Sigmoid colon (tissue), 7 donors: ENCODE measurements around the gene PINK1. TPM values are rescaled to one million over a fixed set of nuclear protein-coding genes. Genes with fewer than 3 reads are reported as not detected.

ENCODE experiments used
- DNase-seq: peaks from one replicate; pipeline ENCODE4 v3.0.0-alpha.2; 2019
- H3K27ac ChIP-seq, 4 donors: fragments of 200-600 bp; sonication (generic); one replicate each; pipeline ENCODE4 v1.5.1; 2016 to 2019; ENCODE audit warnings: mild to moderate bottlenecking in 1 of 4
- H3K27me3 ChIP-seq, 3 donors: fragments of 200-600 bp; sonication (generic); one replicate each; pipeline ENCODE4 v1.5.1; 2019; ENCODE audit warnings: mild to moderate bottlenecking in 1 of 3
- H3K36me3 ChIP-seq, 4 donors: fragments of 200-600 bp; sonication (generic); one replicate each; pipeline ENCODE4 v1.5.1; 2016 to 2019
- H3K4me1 ChIP-seq, 4 donors: fragments of 200-600 bp; sonication (generic); one replicate each; pipeline ENCODE4 v1.5.1; 2017 to 2019
- H3K4me3 ChIP-seq, 4 donors: fragments of 200-600 bp; sonication (generic); one replicate each; pipeline ENCODE4 v1.5.1; 2017 to 2019; ENCODE audit warnings: mild to moderate bottlenecking in 2 of 4, moderate library complexity in 1 of 4
- H3K9me3 ChIP-seq, 4 donors: fragments of 200-600 bp in 3 of 4; sonication (generic) in 3 of 4; one replicate each; pipeline versions ENCODE4 v1.5.1 to v1.6.1; 2013 to 2019
- EP300 ChIP-seq, 4 donors: sonication (generic); formaldehyde crosslinking; IDR thresholded peaks; one replicate each; pipeline ENCODE4 v1.6.1; 2017; ENCODE audit warnings: antibody characterized with exemption in 4 of 4
- POLR2A ChIP-seq, 2 donors: fragments of 450-650 bp; IDR thresholded peaks; one replicate each; pipeline ENCODE4 v1.6.1; 2016; ENCODE audit warnings: antibody characterized with exemption in 2 of 2, mild to moderate bottlenecking in 2 of 2, moderate library complexity in 2 of 2
- POLR2AphosphoS5 ChIP-seq, 4 donors: sonication (generic); formaldehyde crosslinking; IDR thresholded peaks; one replicate each; pipeline ENCODE4 v1.6.1; 2017; ENCODE audit warnings: antibody characterized with exemption in 4 of 4
- WGBS, 2 donors: extraction: QIAGEN DNeasy Blood & Tissue Kit; methylation state at CpG; one replicate each; pipeline ENCODE4 v1.1.7; 2013; 5-methylcytosine and 5-hydroxymethylcytosine counted together
- intact Hi-C: fragments of 100-400 bp; cut with DNase I; formaldehyde crosslinking; loops from one replicate; pipeline ENCODE4 v1.15.1; 2023
- polyA plus RNA-seq, 3 donors: library from polyadenylated mRNA; stranded (reverse); fragments of 200-250 nt; gene quantifications; one replicate each; pipeline ENCODE4 v1.2.3, GENCODE V29; 2013
- total RNA-seq, 4 donors: library from RNA; depleted of rRNA; stranded (reverse); fragments of >200 nt; gene quantifications; one replicate each; pipeline ENCODE4 v1.1.0, GENCODE V29; 2016
- TF ChIP-seq, protein P1 (sequence below), 4 experiments: fragments of 450-650 bp in 3 of 4; fragments of 200-600 bp in 1 of 4; IDR thresholded peaks; one replicate each; pipeline ENCODE4 v1.5.1; 2016 to 2019; ENCODE audit warnings: antibody characterized with exemption in 4 of 4, mild to moderate bottlenecking in 3 of 4, moderate library complexity in 2 of 4
- donor health status: healthy with polysubstance abuse.
- donor health status: Bipolar disorder and iron deficiency.
- donor health status: healthy.

The PINK1 gene
- total and polyA plus RNA-seq, 7 donors, result 60.1 to 179 (median 149) TPM

DNA sequence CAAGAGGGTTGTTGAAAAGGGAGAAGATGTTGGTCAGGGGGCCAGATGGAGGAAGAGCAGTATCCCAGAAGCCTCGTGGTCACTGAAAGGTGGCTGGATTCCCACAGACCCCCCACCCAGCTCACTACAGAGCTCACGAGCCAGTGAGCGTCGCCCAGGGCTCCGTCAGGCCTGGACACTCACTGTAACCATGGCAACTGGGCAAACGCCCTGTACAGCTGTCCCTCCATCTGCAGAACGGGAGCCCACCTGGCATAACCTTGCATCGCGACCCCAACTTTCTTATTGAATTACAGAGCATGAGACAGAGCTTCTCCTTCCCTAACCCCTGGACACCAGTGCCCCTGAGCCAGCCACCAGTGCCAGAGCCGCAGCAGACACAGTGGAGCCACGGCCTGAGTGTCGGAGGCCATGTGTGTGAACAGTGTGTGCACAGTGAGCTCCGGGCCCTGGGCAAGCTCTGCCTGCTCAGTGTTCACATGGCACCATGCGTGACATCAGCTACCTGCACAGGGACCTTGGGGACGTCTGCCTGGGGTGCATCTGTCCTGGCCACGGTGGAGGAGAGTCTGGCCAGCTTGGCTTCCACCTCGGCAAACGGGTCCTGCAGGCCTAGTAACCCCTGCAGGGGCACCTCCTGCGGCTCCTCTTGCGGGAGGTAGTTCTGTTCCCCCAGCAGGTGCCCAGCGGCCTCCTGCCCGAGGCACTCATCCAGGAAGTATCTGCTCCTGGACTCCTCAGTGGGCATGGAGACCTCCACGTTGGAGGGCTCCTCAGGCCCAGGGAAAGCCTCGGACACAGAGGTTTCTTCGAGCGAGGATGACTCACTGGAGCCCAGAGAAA lies 53.8 kb downstream of the PINK1 start:
- H3K4me1 ChIP-seq, result no peaks in the 10 kb centered on the region
- no peak for TF ChIP-seq POLR2A (IDR thresholded peaks at IDR 0.05)
- no peak for TF ChIP-seq EP300 (IDR thresholded peaks at IDR 0.05)
- TF ChIP-seq POLR2AphosphoS5 (IDR thresholded peaks at IDR 0.05), result no peak
- TF ChIP-seq, protein P1, sequence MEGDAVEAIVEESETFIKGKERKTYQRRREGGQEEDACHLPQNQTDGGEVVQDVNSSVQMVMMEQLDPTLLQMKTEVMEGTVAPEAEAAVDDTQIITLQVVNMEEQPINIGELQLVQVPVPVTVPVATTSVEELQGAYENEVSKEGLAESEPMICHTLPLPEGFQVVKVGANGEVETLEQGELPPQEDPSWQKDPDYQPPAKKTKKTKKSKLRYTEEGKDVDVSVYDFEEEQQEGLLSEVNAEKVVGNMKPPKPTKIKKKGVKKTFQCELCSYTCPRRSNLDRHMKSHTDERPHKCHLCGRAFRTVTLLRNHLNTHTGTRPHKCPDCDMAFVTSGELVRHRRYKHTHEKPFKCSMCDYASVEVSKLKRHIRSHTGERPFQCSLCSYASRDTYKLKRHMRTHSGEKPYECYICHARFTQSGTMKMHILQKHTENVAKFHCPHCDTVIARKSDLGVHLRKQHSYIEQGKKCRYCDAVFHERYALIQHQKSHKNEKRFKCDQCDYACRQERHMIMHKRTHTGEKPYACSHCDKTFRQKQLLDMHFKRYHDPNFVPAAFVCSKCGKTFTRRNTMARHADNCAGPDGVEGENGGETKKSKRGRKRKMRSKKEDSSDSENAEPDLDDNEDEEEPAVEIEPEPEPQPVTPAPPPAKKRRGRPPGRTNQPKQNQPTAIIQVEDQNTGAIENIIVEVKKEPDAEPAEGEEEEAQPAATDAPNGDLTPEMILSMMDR (IDR thresholded peaks at IDR 0.05), result no peak
- DNase-seq, result no peak
- 80 to 83% methylated on average over 26 of the region's 26 CpGs for WGBS, 2 donors
- no peak overlapping the region for H3K27ac ChIP-seq
- H3K36me3 ChIP-seq, result no peaks in the 10 kb centered on the region
- intact Hi-C loops, result no loop called here
- H3K27me3 ChIP-seq, result no peaks in the 10 kb centered on the region
- peaks cover 0 to under 1% (median 0%) of the 10 kb centered on the region in 4 donors for H3K9me3 ChIP-seq
- no peak overlapping the region for H3K4me3 ChIP-seq

DNA sequence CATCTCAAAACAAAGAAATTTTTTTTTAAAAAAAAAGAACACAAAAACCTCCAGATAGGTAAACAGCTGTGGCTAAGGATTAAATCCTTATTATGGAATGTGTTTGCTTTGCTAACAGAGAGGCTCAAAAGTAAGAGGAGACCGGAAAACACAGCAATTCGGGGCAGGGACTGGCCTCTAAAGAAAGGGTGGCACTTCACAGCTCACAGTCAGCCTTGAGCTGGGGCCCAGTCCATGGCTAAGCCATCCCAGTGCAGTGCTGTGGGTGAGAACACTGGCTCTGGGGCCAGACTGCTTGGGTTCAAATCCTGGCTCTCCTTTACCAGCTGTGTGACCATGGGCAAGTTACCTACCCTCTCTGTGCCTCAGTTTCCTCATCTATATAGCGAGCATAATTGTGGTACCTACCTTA lies 56.4 kb downstream of the PINK1 start:
- TF ChIP-seq EP300 (IDR thresholded peaks at IDR 0.05) (no peak), POLR2A (IDR thresholded peaks at IDR 0.05) (no peak), POLR2AphosphoS5 (IDR thresholded peaks at IDR 0.05) (no peak)
- TF ChIP-seq, protein P1 (IDR thresholded peaks at IDR 0.05), result no peak
- 77 to 83% methylated on average over 3 of the region's 3 CpGs for WGBS, 2 donors
- intact Hi-C loops, result no loop called here

GRCh38 chr1:20691872-20692271 lies 58.6 kb downstream of the PINK1 start:
- Histone ChIP-seq H3K4me1 (peaks cover 0 to 9% (median 3%) of the 10 kb centered on the region in 4 donors), H3K36me3 (no peaks in the 10 kb centered on the region), H3K4me3 (no peak overlapping the region), H3K27me3 (no peaks in the 10 kb centered on the region), H3K9me3 (peaks cover 0 to 3% (median 0%) of the 10 kb centered on the region in 4 donors), H3K27ac (no peak overlapping the region)
- 86 to 91% methylated on average over 1 of the region's 1 CpG for WGBS, 2 donors
- intact Hi-C loops, result no loop called here
- no peak for TF ChIP-seq POLR2A (IDR thresholded peaks at IDR 0.05)
- TF ChIP-seq, protein P1 (IDR thresholded peaks at IDR 0.05), result no peak
- no peak for DNase-seq

More for the DNA sequence above, 56.4 kb downstream of the PINK1 start:
- Histone ChIP-seq H3K27ac (no peak overlapping the region), H3K36me3 (no peaks in the 10 kb centered on the region), H3K4me1 (no peaks in the 10 kb centered on the region), H3K27me3 (no peaks in the 10 kb centered on the region), H3K4me3 (no peak overlapping the region), H3K9me3 (peaks cover 0 to 3% (median 0%) of the 10 kb centered on the region in 4 donors)
- DNase-seq, result no peak

DNA sequence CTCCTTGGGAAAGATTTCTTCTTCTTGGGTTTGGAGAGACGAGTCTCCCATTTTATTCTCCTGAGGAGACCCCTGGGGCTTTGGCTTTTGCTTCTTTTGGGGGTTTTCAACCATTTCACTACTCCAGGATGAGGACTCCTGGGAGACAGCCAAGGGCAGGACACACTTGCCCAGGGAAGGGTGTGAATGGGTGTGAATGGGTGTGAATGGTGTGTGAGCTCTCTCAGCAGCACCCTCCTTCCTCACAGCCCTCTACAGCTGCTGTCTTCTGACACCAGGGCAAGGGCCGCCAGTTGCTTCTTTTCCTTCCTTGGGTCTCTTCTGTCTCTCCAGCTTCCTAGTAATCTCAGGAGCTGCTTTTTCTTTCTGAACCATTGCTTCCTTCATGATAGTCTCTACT lies 60.4 kb downstream of the PINK1 start:
- H3K27ac ChIP-seq, result no peak overlapping the region
- no peaks in the 10 kb centered on the region for H3K36me3 ChIP-seq
- no peak for DNase-seq
- TF ChIP-seq POLR2AphosphoS5 (IDR thresholded peaks at IDR 0.05) (no peak), EP300 (IDR thresholded peaks at IDR 0.05) (no peak), POLR2A (IDR thresholded peaks at IDR 0.05) (no peak)
- TF ChIP-seq, protein P1 (IDR thresholded peaks at IDR 0.05), result no peak
- intact Hi-C loops, result no loop called here
- no peaks in the 10 kb centered on the region for H3K27me3 ChIP-seq
- H3K9me3 ChIP-seq, result peaks cover 0 to 3% (median 0%) of the 10 kb centered on the region in 4 donors
- H3K4me3 ChIP-seq, result no peak overlapping the region
- H3K4me1 ChIP-seq, result peaks cover 0 to 26% (median 21%) of the 10 kb centered on the region in 4 donors
- WGBS, 2 donors, result 79 to 86% methylated on average over 2 of the region's 2 CpGs
